Measurements from ENCODE around the gene APBA1. TPM values are rescaled to one million over a fixed set of nuclear protein-coding genes. Genes with fewer than 3 reads are reported as not detected.

The APBA1 gene
- total and polyA plus RNA-seq, 2 donors (not counting 3 experiments of a cell fraction or from before 2014, with no cell fraction given): 6.1 to 11.3 TPM

DNA sequence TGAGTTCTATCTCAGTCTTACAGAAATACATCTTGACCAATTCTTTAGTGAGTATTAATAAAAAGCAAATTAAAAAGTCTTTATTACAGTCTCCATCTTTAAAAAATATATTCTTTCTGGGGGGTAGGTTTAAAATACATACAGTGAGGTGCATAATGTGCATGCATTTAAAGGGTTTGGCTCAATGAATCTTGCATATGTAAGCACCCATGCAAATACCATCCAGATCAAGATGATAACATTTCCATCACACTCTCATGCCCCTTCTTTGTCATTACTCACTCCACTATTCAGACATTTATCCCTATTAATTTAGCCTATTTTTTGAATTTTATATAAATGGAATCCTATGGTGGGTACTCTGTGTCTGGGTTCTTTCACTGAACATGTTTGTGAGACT, 113.0 kb downstream of the APBA1 start:
- dilution Hi-C loops (cut with MboI; ENCODE audit: extremely low pct_ligation_motif_present, low sequenced_read_pairs) (no loop called here), intact Hi-C loops (cut with micrococcal nuclease) (no loop called here)
- Histone ChIP-seq H4K20me1 (replicated peaks; ENCODE audit: control insufficient read depth, extremely low read depth, insufficient read depth, low read length) (no peaks in the 10 kb centered on the region), H3K4me2 (ENCODE audit: insufficient read depth, low read length) (no peak overlapping the region), H3K4me3 (replicated peaks in 1 of 3; ENCODE audit: insufficient read depth in 1 of 3, low read depth in 1 of 3, low read length in 3 of 3) (no peak overlapping the region), H3K79me2 (ENCODE audit: control insufficient read depth, insufficient read depth, low read length) (no peaks in the 10 kb centered on the region), H3K9ac (replicated peaks; ENCODE audit: extremely low read depth, insufficient read depth, low read length) (no peak overlapping the region), H3K9me3 (replicated peaks; ENCODE audit: control insufficient read depth, insufficient read depth, low read length) (no peaks in the 10 kb centered on the region), H3K4me1 (ENCODE audit: control insufficient read depth, extremely low read depth, insufficient read depth, low read length) (no peaks in the 10 kb centered on the region), H3K9me1 (replicated peaks; ENCODE audit: control insufficient read depth, extremely low read depth, insufficient read depth, low read length) (no peaks in the 10 kb centered on the region), H2AFZ (ENCODE audit: low read depth, low read length) (no peak overlapping the region), H3K27me3 (ENCODE audit: control insufficient read depth in 2 of 2, insufficient read depth in 2 of 2, low read length in 2 of 2) (peaks cover 4 to 5% of the 10 kb centered on the region in 2 experiments), H3K27ac (ENCODE audit: insufficient read depth, low read depth, low read length) (no peak overlapping the region), H3K36me3 (ENCODE audit: control insufficient read depth in 2 of 2, extremely low read depth in 1 of 2, insufficient read depth in 2 of 2, low read length in 2 of 2) (no peaks in the 10 kb centered on the region)
- POLR2A ChIA-PET: no interaction called here
- TF ChIP-seq FOS (IDR thresholded peaks at IDR 0.05; ENCODE audit: borderline replicate concordance, insufficient read depth, low read length): no peak
- TF ChIP-seq POLR2A (IDR thresholded peaks at IDR 0.05; ENCODE audit: low read depth, low read length): no peak
- no peak for TF ChIP-seq MYC (IDR thresholded peaks at IDR 0.05; ENCODE audit: low read depth, low read length)
- no peak for TF ChIP-seq POLR2AphosphoS5 (IDR thresholded peaks at IDR 0.05; ENCODE audit: insufficient read depth, low read depth, low read length)
- no peak for TF ChIP-seq GATA2 (IDR thresholded peaks at IDR 0.05; ENCODE audit: insufficient read depth, insufficient read length, low read depth, low read length)
- TF ChIP-seq JUN (IDR thresholded peaks at IDR 0.05; ENCODE audit: borderline replicate concordance, insufficient read depth, insufficient read length, low read depth): no peak
- TF ChIP-seq, protein P1, sequence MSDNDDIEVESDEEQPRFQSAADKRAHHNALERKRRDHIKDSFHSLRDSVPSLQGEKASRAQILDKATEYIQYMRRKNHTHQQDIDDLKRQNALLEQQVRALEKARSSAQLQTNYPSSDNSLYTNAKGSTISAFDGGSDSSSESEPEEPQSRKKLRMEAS (IDR thresholded peaks at IDR 0.05; ENCODE audit: insufficient read depth, insufficient read length): no peak
- TF ChIP-seq, protein P2, sequence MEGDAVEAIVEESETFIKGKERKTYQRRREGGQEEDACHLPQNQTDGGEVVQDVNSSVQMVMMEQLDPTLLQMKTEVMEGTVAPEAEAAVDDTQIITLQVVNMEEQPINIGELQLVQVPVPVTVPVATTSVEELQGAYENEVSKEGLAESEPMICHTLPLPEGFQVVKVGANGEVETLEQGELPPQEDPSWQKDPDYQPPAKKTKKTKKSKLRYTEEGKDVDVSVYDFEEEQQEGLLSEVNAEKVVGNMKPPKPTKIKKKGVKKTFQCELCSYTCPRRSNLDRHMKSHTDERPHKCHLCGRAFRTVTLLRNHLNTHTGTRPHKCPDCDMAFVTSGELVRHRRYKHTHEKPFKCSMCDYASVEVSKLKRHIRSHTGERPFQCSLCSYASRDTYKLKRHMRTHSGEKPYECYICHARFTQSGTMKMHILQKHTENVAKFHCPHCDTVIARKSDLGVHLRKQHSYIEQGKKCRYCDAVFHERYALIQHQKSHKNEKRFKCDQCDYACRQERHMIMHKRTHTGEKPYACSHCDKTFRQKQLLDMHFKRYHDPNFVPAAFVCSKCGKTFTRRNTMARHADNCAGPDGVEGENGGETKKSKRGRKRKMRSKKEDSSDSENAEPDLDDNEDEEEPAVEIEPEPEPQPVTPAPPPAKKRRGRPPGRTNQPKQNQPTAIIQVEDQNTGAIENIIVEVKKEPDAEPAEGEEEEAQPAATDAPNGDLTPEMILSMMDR (IDR thresholded peaks at IDR 0.05; ENCODE audit: extremely low read depth in 1 of 2, insufficient read depth in 1 of 2, low read depth in 1 of 2, low read length in 2 of 2): no peak
- no peak for TF ChIP-seq EZH2 (IDR thresholded peaks at IDR 0.05; ENCODE audit: borderline replicate concordance, low read depth, low read length, severe bottlenecking)
- DNase-seq (ENCODE audit: low read depth, low spot score): no peak
- BruUV-seq (replicated peaks): no TSS peak
- CTCF ChIA-PET: no interaction called here
- no peak for FAIRE-seq
